ENCODE measurements around the gene ACAD9.

DNA sequence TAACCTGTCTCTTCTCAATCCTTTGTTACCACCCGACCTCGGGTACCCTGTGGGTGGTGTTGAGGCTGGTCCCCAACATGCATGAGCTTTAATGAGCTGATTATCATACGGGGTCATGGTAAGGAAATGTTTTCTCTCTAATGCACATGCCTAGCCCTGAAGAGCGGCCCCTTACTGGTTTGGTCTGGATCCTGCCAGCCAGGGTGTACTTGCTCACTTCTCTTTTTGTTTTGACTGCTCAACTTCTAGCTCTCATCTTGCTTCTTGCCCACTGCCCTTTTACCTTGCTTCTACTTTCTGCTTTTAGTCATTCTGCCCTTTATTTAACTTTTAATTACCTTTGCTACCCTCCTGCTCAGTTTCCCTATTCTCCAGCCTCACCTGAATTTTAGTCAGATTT is 44.3 kb upstream of the ACAD9 start:
- TF ChIP-seq, protein P1, sequence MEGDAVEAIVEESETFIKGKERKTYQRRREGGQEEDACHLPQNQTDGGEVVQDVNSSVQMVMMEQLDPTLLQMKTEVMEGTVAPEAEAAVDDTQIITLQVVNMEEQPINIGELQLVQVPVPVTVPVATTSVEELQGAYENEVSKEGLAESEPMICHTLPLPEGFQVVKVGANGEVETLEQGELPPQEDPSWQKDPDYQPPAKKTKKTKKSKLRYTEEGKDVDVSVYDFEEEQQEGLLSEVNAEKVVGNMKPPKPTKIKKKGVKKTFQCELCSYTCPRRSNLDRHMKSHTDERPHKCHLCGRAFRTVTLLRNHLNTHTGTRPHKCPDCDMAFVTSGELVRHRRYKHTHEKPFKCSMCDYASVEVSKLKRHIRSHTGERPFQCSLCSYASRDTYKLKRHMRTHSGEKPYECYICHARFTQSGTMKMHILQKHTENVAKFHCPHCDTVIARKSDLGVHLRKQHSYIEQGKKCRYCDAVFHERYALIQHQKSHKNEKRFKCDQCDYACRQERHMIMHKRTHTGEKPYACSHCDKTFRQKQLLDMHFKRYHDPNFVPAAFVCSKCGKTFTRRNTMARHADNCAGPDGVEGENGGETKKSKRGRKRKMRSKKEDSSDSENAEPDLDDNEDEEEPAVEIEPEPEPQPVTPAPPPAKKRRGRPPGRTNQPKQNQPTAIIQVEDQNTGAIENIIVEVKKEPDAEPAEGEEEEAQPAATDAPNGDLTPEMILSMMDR (IDR thresholded peaks at IDR 0.05): no peak
- no peak for TF ChIP-seq POLR2A (IDR thresholded peaks at IDR 0.05)
